ENCODE results near the gene ZCCHC18.
"Not testable (repeated sequence)": the region's sequence is repeated elsewhere in the genome, so short reads cannot be mapped to it uniquely, and the experiment has no call there.

Gene ZCCHC18

GRCh38 chrX:104112326-104112951, at the start of gene ZCCHC18:
Gene ZCCHC18 (plus strand): TSS chrX:104112523. CDS start chrX:104114112, 1,589 bp downstream.
- Histone ChIP-seq H3K4me1 (ENCODE audit: control insufficient read depth, insufficient read depth, low read length) (no peaks in the 10 kb centered on the region), H3K4me3 (ENCODE audit: low read length) (peak within 1 kb of the TSS; percentile 36), H3K27me3 (ENCODE audit: control insufficient read depth, insufficient read depth, low read length) (peaks cover 11% of the 10 kb centered on the region), H3K36me3 (ENCODE audit: control insufficient read depth, insufficient read depth, low read length) (no peaks in the 10 kb centered on the region), H3K9ac (ENCODE audit: low read length) (peak within 1 kb of the TSS; percentile 50), H3K9me3 (ENCODE audit: control insufficient read depth, low read length) (no peaks in the 10 kb centered on the region)

- not testable (repeated sequence) for H3K4me3 ChIP-seq (ENCODE audit: low read length); H3K36me3 ChIP-seq (ENCODE audit: control insufficient read depth, insufficient read depth, low read length); H3K9ac ChIP-seq (ENCODE audit: low read length); H3K27me3 ChIP-seq (ENCODE audit: control insufficient read depth, insufficient read depth, low read length); H3K4me1 ChIP-seq (ENCODE audit: control insufficient read depth, insufficient read depth, low read length); H3K9me3 ChIP-seq (ENCODE audit: control insufficient read depth, low read length)
These were observed 49.7 kb upstream of the ZCCHC18 start for GRCh38 chrX:104062636-104063035.

- H3K4me1 ChIP-seq (ENCODE audit: control insufficient read depth, insufficient read depth, low read length); H3K27me3 ChIP-seq (ENCODE audit: control insufficient read depth, insufficient read depth, low read length); H3K4me3 ChIP-seq (ENCODE audit: low read length); H3K9me3 ChIP-seq (ENCODE audit: control insufficient read depth, low read length); H3K9ac ChIP-seq (ENCODE audit: low read length); H3K36me3 ChIP-seq (ENCODE audit: control insufficient read depth, insufficient read depth, low read length): not testable (repeated sequence)
These were observed 36.4 kb upstream of the ZCCHC18 start, which contains the start of gene TMSB15C for GRCh38 chrX:104075778-104076445. Gene TMSB15C (minus strand): TSS chrX:104076236.

GRCh38 chrX:104077854-104078253, 34.5 kb upstream of the ZCCHC18 start:
- not testable (repeated sequence) for H3K27me3 ChIP-seq (ENCODE audit: control insufficient read depth, insufficient read depth, low read length); H3K9me3 ChIP-seq (ENCODE audit: control insufficient read depth, low read length); H3K36me3 ChIP-seq (ENCODE audit: control insufficient read depth, insufficient read depth, low read length); H3K9ac ChIP-seq (ENCODE audit: low read length); H3K4me3 ChIP-seq (ENCODE audit: low read length); H3K4me1 ChIP-seq (ENCODE audit: control insufficient read depth, insufficient read depth, low read length)

GRCh38 chrX:104084063-104084462, 28.3 kb upstream of the ZCCHC18 start:
- Histone ChIP-seq H3K27me3 (ENCODE audit: control insufficient read depth, insufficient read depth, low read length) (no peaks in the 10 kb centered on the region), H3K36me3 (ENCODE audit: control insufficient read depth, insufficient read depth, low read length) (no peaks in the 10 kb centered on the region), H3K9me3 (ENCODE audit: control insufficient read depth, low read length) (no peaks in the 10 kb centered on the region), H3K4me3 (ENCODE audit: low read length) (no peak overlapping the region), H3K9ac (ENCODE audit: low read length) (no peak overlapping the region), H3K4me1 (ENCODE audit: control insufficient read depth, insufficient read depth, low read length) (no peaks in the 10 kb centered on the region)

GRCh38 chrX:104084534-104085277, 27.6 kb upstream of the ZCCHC18 start:
- Histone ChIP-seq H3K27me3 (ENCODE audit: control insufficient read depth, insufficient read depth, low read length) (no peaks in the 10 kb centered on the region), H3K9me3 (ENCODE audit: control insufficient read depth, low read length) (no peaks in the 10 kb centered on the region), H3K4me1 (ENCODE audit: control insufficient read depth, insufficient read depth, low read length) (no peaks in the 10 kb centered on the region), H3K4me3 (ENCODE audit: low read length) (no peak overlapping the region), H3K9ac (ENCODE audit: low read length) (no peak overlapping the region), H3K36me3 (ENCODE audit: control insufficient read depth, insufficient read depth, low read length) (no peaks in the 10 kb centered on the region)

GRCh38 chrX:104085477-104085876, 26.8 kb upstream of the ZCCHC18 start:
- H3K27me3 ChIP-seq (ENCODE audit: control insufficient read depth, insufficient read depth, low read length), result no peaks in the 10 kb centered on the region
- H3K36me3 ChIP-seq (ENCODE audit: control insufficient read depth, insufficient read depth, low read length), result no peaks in the 10 kb centered on the region
- H3K4me1 ChIP-seq (ENCODE audit: control insufficient read depth, insufficient read depth, low read length), result no peaks in the 10 kb centered on the region
- H3K9me3 ChIP-seq (ENCODE audit: control insufficient read depth, low read length), result no peaks in the 10 kb centered on the region
- H3K4me3 ChIP-seq (ENCODE audit: low read length), result no peak overlapping the region
- no peak overlapping the region for H3K9ac ChIP-seq (ENCODE audit: low read length)

- Histone ChIP-seq H3K9me3 (ENCODE audit: control insufficient read depth, low read length) (no peaks in the 10 kb centered on the region), H3K4me1 (ENCODE audit: control insufficient read depth, insufficient read depth, low read length) (no peaks in the 10 kb centered on the region), H3K9ac (ENCODE audit: low read length) (no peak overlapping the region), H3K4me3 (ENCODE audit: low read length) (no peak overlapping the region), H3K27me3 (ENCODE audit: control insufficient read depth, insufficient read depth, low read length) (no peaks in the 10 kb centered on the region), H3K36me3 (ENCODE audit: control insufficient read depth, insufficient read depth, low read length) (no peaks in the 10 kb centered on the region)
These were observed 26.4 kb upstream of the ZCCHC18 start for GRCh38 chrX:104085919-104086318.

GRCh38 chrX:104098151-104098808, 14.0 kb upstream of the ZCCHC18 start:
- Histone ChIP-seq H3K4me3 (ENCODE audit: low read length) (no peak overlapping the region), H3K9ac (ENCODE audit: low read length) (no peak overlapping the region), H3K4me1 (ENCODE audit: control insufficient read depth, insufficient read depth, low read length) (no peaks in the 10 kb centered on the region), H3K36me3 (ENCODE audit: control insufficient read depth, insufficient read depth, low read length) (no peaks in the 10 kb centered on the region), H3K27me3 (ENCODE audit: control insufficient read depth, insufficient read depth, low read length) (no peaks in the 10 kb centered on the region), H3K9me3 (ENCODE audit: control insufficient read depth, low read length) (no peaks in the 10 kb centered on the region)

- H3K27me3 ChIP-seq (ENCODE audit: control insufficient read depth, insufficient read depth, low read length), result no peaks in the 10 kb centered on the region
- H3K4me1 ChIP-seq (ENCODE audit: control insufficient read depth, insufficient read depth, low read length), result no peaks in the 10 kb centered on the region
- no peaks in the 10 kb centered on the region for H3K36me3 ChIP-seq (ENCODE audit: control insufficient read depth, insufficient read depth, low read length)
- no peaks in the 10 kb centered on the region for H3K9me3 ChIP-seq (ENCODE audit: control insufficient read depth, low read length)
- no peak overlapping the region for H3K4me3 ChIP-seq (ENCODE audit: low read length)
- H3K9ac ChIP-seq (ENCODE audit: low read length), result no peak overlapping the region
These were observed 13.4 kb upstream of the ZCCHC18 start for GRCh38 chrX:104098919-104099318.

GRCh38 chrX:104104676-104105075, 7.6 kb upstream of the ZCCHC18 start:
- Histone ChIP-seq H3K27me3 (ENCODE audit: control insufficient read depth, insufficient read depth, low read length) (no peaks in the 10 kb centered on the region), H3K9me3 (ENCODE audit: control insufficient read depth, low read length) (no peaks in the 10 kb centered on the region), H3K4me1 (ENCODE audit: control insufficient read depth, insufficient read depth, low read length) (no peaks in the 10 kb centered on the region), H3K4me3 (ENCODE audit: low read length) (no peak overlapping the region), H3K36me3 (ENCODE audit: control insufficient read depth, insufficient read depth, low read length) (no peaks in the 10 kb centered on the region), H3K9ac (ENCODE audit: low read length) (no peak overlapping the region)
